CD4-positive, alpha-beta T cell (primary cell): ENCODE data around the gene CD109. TPM values are rescaled to one million over a fixed set of nuclear protein-coding genes. Genes with fewer than 3 reads are reported as not detected.
A peak's percentile ranks its signal among the peaks of the same experiment; 100 is the strongest.

Experiments used
- ATAC-seq: fragments of 200-7000 bp; cut with Tn5 transposase; one replicate; pipeline ENCODE4 v1.10.0; 2022; ENCODE audit warnings: mild to moderate bottlenecking; ENCODE audit not compliant: poor library complexity
- CTCF ChIA-PET: fragments of 350-600 bp; sonication (Branson Sonifier 250); formaldehyde crosslinking; loops from one replicate; lab custom pipeline; 2021; ENCODE audit warnings: antibody characterized with exemption, inconsistent platforms; lab: Charles Lee
- POLR2A ChIA-PET: fragments of 350-600 bp; sonication (Branson Sonifier 250); formaldehyde crosslinking; loops from one replicate; lab custom pipeline; 2021; ENCODE audit warnings: antibody characterized with exemption, inconsistent platforms; lab: Charles Lee
- DNase-seq, 14 experiments: peaks; one replicate each; pipeline ENCODE4 v3.0.0-alpha.2; 2013 to 2020; ENCODE audit warnings: mixed read lengths in 2 of 14
- H3K27ac ChIP-seq, 2 donors: one replicate each; pipeline versions ENCODE4 v1.5.1 to v1.7.0; 2013; ENCODE audit warnings: low read length in 2 of 2, low read depth in 1 of 2, mild to moderate bottlenecking in 1 of 2
- H3K27me3 ChIP-seq, 2 experiments: 1 replicate in 1 of 2; 2 replicates in 1 of 2; pipeline versions ENCODE4 v1.6.1 to v1.7.0; 2013; ENCODE audit warnings: low read length in 2 of 2, control low read depth in 1 of 2, mild to moderate bottlenecking in 1 of 2, moderate library complexity in 1 of 2; ENCODE audit not compliant: insufficient read depth in 2 of 2, control insufficient read depth in 1 of 2
- H3K36me3 ChIP-seq: one replicate; pipeline ENCODE4 v1.6.1; 2013; ENCODE audit warnings: low read length, control low read depth; ENCODE audit not compliant: insufficient read depth
- H3K4me1 ChIP-seq: one replicate; pipeline ENCODE4 v1.6.1; 2013; ENCODE audit warnings: low read length, control low read depth; ENCODE audit not compliant: insufficient read depth
- H3K4me3 ChIP-seq: one replicate; pipeline ENCODE4 v1.5.1; 2013; ENCODE audit warnings: mild to moderate bottlenecking, low read length, moderate library complexity
- H3K9me3 ChIP-seq, 2 experiments: 1 replicate in 1 of 2; 2 replicates in 1 of 2; pipeline versions ENCODE4 v1.6.1 to v1.7.0; 2013; ENCODE audit warnings: low read length in 2 of 2, mild to moderate bottlenecking in 2 of 2, control low read depth in 1 of 2, moderate library complexity in 1 of 2; ENCODE audit not compliant: control insufficient read depth in 1 of 2, insufficient read depth in 1 of 2
- H3K27ac Mint-ChIP-seq: one replicate; pipeline ENCODE4 v1.8.0; 2020; ENCODE audit warnings: mixed read lengths
- H3K27me3 Mint-ChIP-seq: one replicate; pipeline ENCODE4 v1.8.0; 2021; ENCODE audit warnings: mixed read lengths
- H3K36me3 Mint-ChIP-seq: one replicate; pipeline ENCODE4 v1.8.0; 2021; ENCODE audit warnings: low read depth, mixed read lengths
- H3K4me1 Mint-ChIP-seq: one replicate; pipeline ENCODE4 v1.8.0; 2021; ENCODE audit warnings: low read depth, mixed read lengths
- H3K4me3 Mint-ChIP-seq: one replicate; pipeline ENCODE4 v1.8.0; 2020; ENCODE audit warnings: mild to moderate bottlenecking, mixed read lengths
- H3K9me3 Mint-ChIP-seq: one replicate; pipeline ENCODE4 v1.8.0; 2020; ENCODE audit warnings: mixed read lengths
- intact Hi-C, 2 experiments: fragments of 100-400 bp; cut with DNase I in 1 of 2; cut with micrococcal nuclease in 1 of 2; formaldehyde crosslinking; loops; one replicate each; pipeline versions ENCODE4 v1.15.1 to v1.9.0; 2023 to 2025; cut with DNase I, micrococcal nuclease
- total RNA-seq, 174 experiments: library from RNA in 2 of 174; stranded (reverse) in 2 of 174; gene quantifications; one replicate each; pipeline ENCODE4 v1.2.3 and lab custom pipeline; 2021 to 2026
- TF ChIP-seq, protein P1 (sequence below): fragments of 200-600 bp; IDR thresholded peaks from one replicate; pipeline ENCODE4 v1.8.0; 2022; ENCODE audit warnings: antibody characterized with exemption, mild to moderate bottlenecking

The CD109 gene
- total RNA-seq, 2 experiments from 2014 or later = 0.75 to 0.80 TPM

DNA sequence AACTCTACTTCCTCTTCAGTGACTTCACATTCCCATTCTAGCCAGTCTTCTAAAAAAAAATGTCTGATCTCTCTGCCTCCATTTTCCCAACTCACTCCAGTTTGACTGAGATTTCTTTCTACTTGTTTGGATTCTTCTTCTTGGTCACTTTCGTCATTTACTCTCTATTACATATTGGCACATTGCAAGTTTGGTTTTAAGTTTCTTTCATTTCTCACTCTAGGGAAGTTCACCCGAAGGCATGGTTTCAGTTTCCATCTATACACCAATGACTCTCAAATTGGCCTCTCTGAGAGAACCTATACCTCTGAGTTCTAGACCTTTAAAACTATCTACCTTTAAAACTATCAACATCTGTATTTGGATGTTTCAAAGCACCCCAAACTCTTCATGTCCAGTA is 51.3 kb downstream of the CD109 start:
- no peak overlapping the region for H3K27ac ChIP-seq
- peak in 2 of 14 experiments; percentile 23 to 35 for DNase-seq
- no peaks in the 10 kb centered on the region for H3K36me3 ChIP-seq
- ATAC-seq = no peak
- ChIA-PET CTCF (no interaction called here), POLR2A (no interaction called here)
- intact Hi-C loops = no loop called here
- Mint-ChIP-seq H3K4me1 (no peaks in the 10 kb centered on the region), H3K27ac (no peak overlapping the region), H3K9me3 (no peaks in the 10 kb centered on the region), H3K36me3 (no peaks in the 10 kb centered on the region), H3K4me3 (no peak overlapping the region), H3K27me3 (no peaks in the 10 kb centered on the region)
- H3K4me1 ChIP-seq = no peaks in the 10 kb centered on the region
- H3K27me3 ChIP-seq = no peaks in the 10 kb centered on the region
- no peaks in the 10 kb centered on the region for H3K9me3 ChIP-seq
- TF ChIP-seq, protein P1, sequence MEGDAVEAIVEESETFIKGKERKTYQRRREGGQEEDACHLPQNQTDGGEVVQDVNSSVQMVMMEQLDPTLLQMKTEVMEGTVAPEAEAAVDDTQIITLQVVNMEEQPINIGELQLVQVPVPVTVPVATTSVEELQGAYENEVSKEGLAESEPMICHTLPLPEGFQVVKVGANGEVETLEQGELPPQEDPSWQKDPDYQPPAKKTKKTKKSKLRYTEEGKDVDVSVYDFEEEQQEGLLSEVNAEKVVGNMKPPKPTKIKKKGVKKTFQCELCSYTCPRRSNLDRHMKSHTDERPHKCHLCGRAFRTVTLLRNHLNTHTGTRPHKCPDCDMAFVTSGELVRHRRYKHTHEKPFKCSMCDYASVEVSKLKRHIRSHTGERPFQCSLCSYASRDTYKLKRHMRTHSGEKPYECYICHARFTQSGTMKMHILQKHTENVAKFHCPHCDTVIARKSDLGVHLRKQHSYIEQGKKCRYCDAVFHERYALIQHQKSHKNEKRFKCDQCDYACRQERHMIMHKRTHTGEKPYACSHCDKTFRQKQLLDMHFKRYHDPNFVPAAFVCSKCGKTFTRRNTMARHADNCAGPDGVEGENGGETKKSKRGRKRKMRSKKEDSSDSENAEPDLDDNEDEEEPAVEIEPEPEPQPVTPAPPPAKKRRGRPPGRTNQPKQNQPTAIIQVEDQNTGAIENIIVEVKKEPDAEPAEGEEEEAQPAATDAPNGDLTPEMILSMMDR = no peak
- peak overlapping the region; percentile 2 for H3K4me3 ChIP-seq

DNA sequence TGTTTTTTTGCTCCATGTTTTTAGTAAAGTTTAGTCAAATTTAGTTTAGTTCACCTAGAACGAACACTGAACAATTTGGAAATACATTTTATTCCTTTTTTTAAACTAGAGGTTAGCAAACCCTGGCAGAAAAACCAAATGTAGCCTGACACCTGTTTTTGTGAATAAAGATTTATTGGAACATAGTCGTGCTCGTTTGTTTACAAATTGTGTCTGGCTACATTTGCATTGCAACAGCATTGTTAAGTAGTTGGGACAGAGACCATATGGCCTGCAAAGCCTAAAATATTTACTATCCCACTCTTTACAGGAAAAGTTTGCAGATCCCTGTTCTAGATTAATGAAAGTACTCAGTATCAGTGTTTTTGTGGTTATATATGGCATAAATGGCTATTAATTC is 56.9 kb downstream of the CD109 start:
- H3K4me1 ChIP-seq = no peaks in the 10 kb centered on the region
- no peaks in the 10 kb centered on the region for H3K9me3 Mint-ChIP-seq
- H3K27ac ChIP-seq = no peak overlapping the region
- H3K9me3 ChIP-seq = no peaks in the 10 kb centered on the region
- CTCF ChIA-PET = no interaction called here
- H3K4me1 Mint-ChIP-seq = no peaks in the 10 kb centered on the region
- DNase-seq = no peak
- no peaks in the 10 kb centered on the region for H3K27me3 ChIP-seq
- H3K27me3 Mint-ChIP-seq = no peaks in the 10 kb centered on the region
- H3K27ac Mint-ChIP-seq = no peak overlapping the region
- no peaks in the 10 kb centered on the region for H3K36me3 Mint-ChIP-seq
- POLR2A ChIA-PET = no interaction called here
- H3K4me3 Mint-ChIP-seq = no peak overlapping the region
- H3K4me3 ChIP-seq = no peak overlapping the region
- TF ChIP-seq, protein P1 = no peak
- H3K36me3 ChIP-seq = no peaks in the 10 kb centered on the region
- intact Hi-C loops = no loop called here
- ATAC-seq = no peak

DNA sequence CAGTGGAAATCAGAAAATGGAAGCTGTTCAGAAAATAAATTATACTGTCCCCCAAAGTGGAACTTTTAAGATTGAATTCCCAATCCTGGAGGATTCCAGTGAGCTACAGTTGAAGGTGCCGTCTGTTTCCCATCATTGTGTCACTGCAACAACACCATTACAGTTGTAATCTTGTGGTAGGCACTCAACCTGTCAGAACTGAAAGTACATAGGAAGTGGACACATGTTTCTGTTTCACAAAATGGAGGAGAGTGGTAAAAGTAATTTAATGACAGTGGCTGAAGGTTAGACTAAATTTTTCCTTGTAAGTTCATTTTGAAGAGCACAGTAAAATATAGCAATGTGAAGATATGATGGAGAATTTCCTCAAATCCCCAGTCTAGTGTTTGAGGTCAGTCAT is 70.0 kb downstream of the CD109 start:
- no peak for ATAC-seq
- POLR2A ChIA-PET = no interaction called here

More for the DNA sequence above, 70.0 kb downstream of the CD109 start:
- H3K4me1 Mint-ChIP-seq = no peaks in the 10 kb centered on the region
- no peaks in the 10 kb centered on the region for H3K36me3 ChIP-seq
- TF ChIP-seq, protein P1 = no peak
- no peaks in the 10 kb centered on the region for H3K36me3 Mint-ChIP-seq
- intact Hi-C loops = no loop called here
- DNase-seq = no peak
- H3K27me3 Mint-ChIP-seq = no peaks in the 10 kb centered on the region
- CTCF ChIA-PET = no interaction called here
- H3K27ac Mint-ChIP-seq = no peak overlapping the region
- H3K4me3 Mint-ChIP-seq = no peak overlapping the region
- H3K9me3 ChIP-seq = no peaks in the 10 kb centered on the region
- H3K4me1 ChIP-seq = no peaks in the 10 kb centered on the region
- no peaks in the 10 kb centered on the region for H3K9me3 Mint-ChIP-seq
- H3K27me3 ChIP-seq = no peaks in the 10 kb centered on the region
- H3K4me3 ChIP-seq = no peak overlapping the region
- H3K27ac ChIP-seq = no peak overlapping the region
